ENCODE data around the gene PLET1.

Gene PLET1

GRCh38 chr11:112241486-112241885, 19.2 kb downstream of the PLET1 start:
- no peak for DNase-seq (ENCODE audit: low spot score)

GRCh38 chr11:112238041-112238440, 22.6 kb downstream of the PLET1 start:
- DNase-seq (ENCODE audit: low spot score), result no peak

- DNase-seq (ENCODE audit: low spot score), result no peak
Observed at GRCh38 chr11:112237451-112237850, 23.2 kb downstream of the PLET1 start.

GRCh38 chr11:112235750-112236390, 24.8 kb downstream of the PLET1 start:
- DNase-seq (ENCODE audit: low spot score), result no peak

- DNase-seq (ENCODE audit: low spot score), result no peak
Observed at GRCh38 chr11:112231952-112232351, 28.7 kb downstream of the PLET1 start.

GRCh38 chr11:112229746-112230433, 30.8 kb downstream of the PLET1 start:
- no peak for DNase-seq (ENCODE audit: low spot score)

GRCh38 chr11:112229159-112229558, 31.5 kb downstream of the PLET1 start:
- DNase-seq (ENCODE audit: low spot score), result no peak

GRCh38 chr11:112228706-112229105, 32.0 kb downstream of the PLET1 start:
- no peak for DNase-seq (ENCODE audit: low spot score)

- no peak for DNase-seq (ENCODE audit: low spot score)
Observed at GRCh38 chr11:112227471-112227870, 33.2 kb downstream of the PLET1 start.

- no peak for DNase-seq (ENCODE audit: low spot score)
Observed at GRCh38 chr11:112226831-112227401, 33.7 kb downstream of the PLET1 start.

GRCh38 chr11:112226062-112226830, 34.4 kb downstream of the PLET1 start, which contains the start of gene PTS:
PTS (plus strand) TSS chr11:112226428; CDS start chr11:112226444, 16 bp downstream.
- DNase-seq (ENCODE audit: low spot score), result peak; percentile 91

- no peak for DNase-seq (ENCODE audit: low spot score)
Observed at GRCh38 chr11:112225753-112226061, 35.0 kb downstream of the PLET1 start.

GRCh38 chr11:112223754-112224532, 36.7 kb downstream of the PLET1 start:
- no peak for DNase-seq (ENCODE audit: low spot score)

GRCh38 chr11:112223121-112223520, 37.5 kb downstream of the PLET1 start:
- no peak for DNase-seq (ENCODE audit: low spot score)

- no peak for DNase-seq (ENCODE audit: low spot score)
Observed at GRCh38 chr11:112222303-112222702, 38.4 kb downstream of the PLET1 start.

- DNase-seq (ENCODE audit: low spot score), result no peak
Observed at GRCh38 chr11:112221274-112221835, 39.3 kb downstream of the PLET1 start.

- peak; percentile 81 for DNase-seq (ENCODE audit: low spot score)
Observed at GRCh38 chr11:112219476-112220232, 41.0 kb downstream of the PLET1 start.

GRCh38 chr11:112216561-112217105, 44.0 kb downstream of the PLET1 start:
- DNase-seq (ENCODE audit: low spot score), result no peak

- no peak for DNase-seq (ENCODE audit: low spot score)
Observed at GRCh38 chr11:112215621-112216020, 45.0 kb downstream of the PLET1 start.

GRCh38 chr11:112213753-112214152, 46.9 kb downstream of the PLET1 start:
- no peak for DNase-seq (ENCODE audit: low spot score)

GRCh38 chr11:112212710-112213109, 48.0 kb downstream of the PLET1 start:
- DNase-seq (ENCODE audit: low spot score), result no peak
